GM10266 (cell line): Measurements from ENCODE around the gene PCSK7.
"Not testable (repeated sequence)": the region's sequence is repeated elsewhere in the genome, so short reads cannot be mapped to it uniquely, and the experiment has no call there.

Experiments
- DNase-seq: peaks from one replicate; pipeline ENCODE4 v3.0.0; 2012; ENCODE audit errors: extremely low spot score
- TF ChIP-seq, protein P1 (sequence below): IDR thresholded peaks from 2 replicates; pipeline ENCODE4 v1.5.1; 2012; ENCODE audit warnings: mild to moderate bottlenecking, low read depth; ENCODE audit not compliant: control insufficient read depth, insufficient read depth; ENCODE audit errors: missing control alignments

Gene PCSK7

DNA sequence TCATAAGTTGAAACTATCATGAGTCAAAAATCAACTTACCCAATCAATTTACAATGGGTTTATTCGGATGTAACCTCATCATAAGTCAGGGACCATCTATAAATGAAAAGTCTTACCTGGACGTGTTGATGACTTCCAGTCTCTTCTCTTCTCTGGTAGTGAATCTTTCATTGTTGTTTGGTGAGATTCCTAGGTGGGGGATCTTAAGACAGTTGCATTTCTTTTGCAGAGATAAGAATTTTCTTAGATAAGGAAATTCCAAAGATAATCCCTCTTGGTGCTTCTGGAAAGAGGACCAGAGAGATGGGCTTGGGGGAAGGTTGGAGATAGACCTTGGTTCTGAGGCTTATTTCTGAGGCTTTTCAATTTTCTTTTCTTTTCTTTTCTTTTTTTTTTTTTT, 38.0 kb upstream of the PCSK7 start:
- TF ChIP-seq, protein P1, sequence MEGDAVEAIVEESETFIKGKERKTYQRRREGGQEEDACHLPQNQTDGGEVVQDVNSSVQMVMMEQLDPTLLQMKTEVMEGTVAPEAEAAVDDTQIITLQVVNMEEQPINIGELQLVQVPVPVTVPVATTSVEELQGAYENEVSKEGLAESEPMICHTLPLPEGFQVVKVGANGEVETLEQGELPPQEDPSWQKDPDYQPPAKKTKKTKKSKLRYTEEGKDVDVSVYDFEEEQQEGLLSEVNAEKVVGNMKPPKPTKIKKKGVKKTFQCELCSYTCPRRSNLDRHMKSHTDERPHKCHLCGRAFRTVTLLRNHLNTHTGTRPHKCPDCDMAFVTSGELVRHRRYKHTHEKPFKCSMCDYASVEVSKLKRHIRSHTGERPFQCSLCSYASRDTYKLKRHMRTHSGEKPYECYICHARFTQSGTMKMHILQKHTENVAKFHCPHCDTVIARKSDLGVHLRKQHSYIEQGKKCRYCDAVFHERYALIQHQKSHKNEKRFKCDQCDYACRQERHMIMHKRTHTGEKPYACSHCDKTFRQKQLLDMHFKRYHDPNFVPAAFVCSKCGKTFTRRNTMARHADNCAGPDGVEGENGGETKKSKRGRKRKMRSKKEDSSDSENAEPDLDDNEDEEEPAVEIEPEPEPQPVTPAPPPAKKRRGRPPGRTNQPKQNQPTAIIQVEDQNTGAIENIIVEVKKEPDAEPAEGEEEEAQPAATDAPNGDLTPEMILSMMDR = no peak

DNA sequence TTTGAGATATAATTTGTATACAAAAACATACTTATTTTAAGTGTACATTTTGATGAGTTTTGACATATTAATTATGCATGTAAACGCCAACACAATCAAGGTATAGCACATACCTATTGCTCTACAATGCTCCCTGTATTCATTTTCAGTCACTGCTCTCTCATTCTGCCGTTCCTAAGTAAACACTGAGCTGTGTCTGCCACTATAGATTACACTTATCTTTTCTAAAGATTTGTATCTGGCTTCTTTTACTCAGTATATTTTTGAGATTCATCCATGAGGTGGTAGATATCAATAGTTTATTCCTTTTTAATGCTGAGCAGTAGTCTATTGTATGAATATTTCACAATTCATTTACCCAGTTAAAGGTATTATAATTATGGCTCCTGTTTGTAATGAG, 33.9 kb upstream of the PCSK7 start:
- TF ChIP-seq, protein P1 = no peak
- no peak for DNase-seq

More for the DNA sequence above, 38.0 kb upstream of the PCSK7 start:
- no peak for DNase-seq

DNA sequence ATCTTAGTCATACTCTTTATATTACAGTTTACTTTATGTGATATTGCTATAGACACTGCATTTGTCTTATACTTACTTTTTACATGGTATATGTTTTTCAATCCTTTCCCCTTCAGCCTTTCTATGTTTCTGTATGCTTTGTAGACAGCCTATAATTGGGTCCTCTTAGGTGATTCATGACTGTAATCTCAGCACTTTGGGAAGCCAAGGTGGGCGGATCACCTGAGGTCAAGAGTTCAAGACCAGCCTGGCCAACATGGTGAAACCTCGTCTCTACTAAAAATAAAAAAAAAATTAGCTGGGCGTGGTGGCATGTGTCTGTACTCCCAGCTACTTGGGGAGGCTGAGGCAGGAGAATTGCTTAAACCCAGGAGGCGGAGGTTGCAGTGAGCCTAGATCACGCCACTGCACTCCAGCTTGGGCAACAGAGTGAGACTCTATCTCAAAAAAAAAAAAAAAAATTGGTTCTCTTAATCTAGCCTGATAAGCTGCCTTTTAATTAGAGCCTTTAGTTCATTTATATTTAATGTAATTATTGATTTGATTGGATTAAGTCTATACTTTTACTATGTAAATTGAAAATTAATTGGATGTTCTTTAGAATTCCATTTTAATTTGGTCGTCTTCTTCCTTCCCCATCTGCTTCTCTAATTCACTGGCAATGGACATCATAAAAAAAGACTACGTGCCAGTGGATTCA, 32.9 kb upstream of the PCSK7 start:
- DNase-seq = not testable (repeated sequence)

DNA sequence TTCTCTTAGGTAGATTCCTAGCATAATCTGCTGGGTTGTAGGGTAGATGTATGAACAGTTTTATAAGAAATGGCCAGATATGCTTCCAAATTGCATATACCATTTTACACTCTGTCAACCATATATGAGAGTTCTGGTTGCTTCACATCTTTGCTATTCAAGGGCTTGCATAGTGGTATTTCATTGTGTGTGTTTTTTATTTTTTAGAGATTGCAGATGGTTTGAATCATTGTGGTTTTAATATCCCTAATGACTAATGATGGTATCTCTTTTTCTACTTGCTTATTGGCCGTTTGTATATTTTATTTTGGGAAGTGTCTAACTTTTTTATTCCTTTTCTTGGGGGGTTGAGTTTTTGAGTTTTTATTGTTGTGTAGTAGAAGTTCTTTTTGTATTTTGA, 27.5 kb upstream of the PCSK7 start:
- no peak for DNase-seq
- TF ChIP-seq, protein P1 = no peak

DNA sequence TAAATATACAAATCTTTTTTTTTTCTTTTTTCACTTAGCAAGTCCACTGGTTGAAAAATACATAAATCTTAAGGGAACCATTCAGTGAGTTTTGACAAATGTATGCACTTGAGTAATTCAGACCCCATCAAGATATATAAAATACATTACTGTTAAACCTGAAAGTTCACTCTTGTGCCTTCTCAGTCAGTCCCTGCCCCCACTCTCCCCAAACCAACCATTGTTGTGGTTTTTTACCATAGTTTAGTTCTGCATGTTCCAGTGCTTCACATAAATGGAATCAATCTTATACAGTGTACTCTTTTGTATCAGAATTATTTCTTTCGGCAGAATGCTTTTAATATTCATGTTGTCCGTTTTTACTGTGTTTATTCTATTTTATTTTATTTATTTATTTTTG, 26.7 kb upstream of the PCSK7 start:
- TF ChIP-seq, protein P1 = no peak
- no peak for DNase-seq

DNA sequence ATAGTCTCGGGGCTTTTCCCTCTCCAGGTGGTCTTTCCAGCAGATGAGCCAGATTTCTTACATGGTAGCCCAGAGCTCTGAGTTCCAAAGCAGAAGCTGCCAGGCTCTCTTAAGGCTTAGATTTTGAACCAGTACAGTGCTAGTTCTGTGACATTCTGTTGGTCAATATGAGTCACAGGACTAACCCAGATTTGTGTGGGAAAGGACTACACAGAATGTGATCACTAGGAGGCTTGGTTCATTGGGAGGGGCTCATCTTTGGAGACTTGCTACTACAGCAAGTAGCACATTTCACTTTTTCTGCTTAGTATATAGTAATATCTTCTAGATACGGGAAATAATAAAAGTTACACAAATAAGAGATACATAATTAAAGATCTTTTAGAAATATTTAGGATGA, 24.7 kb upstream of the PCSK7 start:
- TF ChIP-seq, protein P1 = no peak
- DNase-seq = no peak

DNA sequence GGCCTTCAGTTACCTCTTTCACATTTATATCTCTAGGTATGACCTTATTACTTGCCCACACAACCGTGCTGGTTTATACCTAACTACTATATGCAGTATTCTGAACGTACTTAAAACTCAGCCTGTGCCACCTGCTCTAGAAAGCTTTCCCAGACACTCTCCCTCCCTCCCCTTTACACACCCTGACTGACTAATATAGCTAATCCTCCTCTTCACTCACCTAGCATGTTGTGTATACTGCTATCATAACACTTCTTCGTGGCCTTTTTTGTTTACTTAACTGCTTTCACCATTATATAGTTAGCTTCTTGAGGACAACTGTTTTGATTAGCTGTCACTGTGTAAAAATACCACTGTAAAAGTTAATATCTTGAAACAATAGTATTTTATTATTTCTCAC, 24.1 kb upstream of the PCSK7 start:
- no peak for DNase-seq
- TF ChIP-seq, protein P1 = no peak

DNA sequence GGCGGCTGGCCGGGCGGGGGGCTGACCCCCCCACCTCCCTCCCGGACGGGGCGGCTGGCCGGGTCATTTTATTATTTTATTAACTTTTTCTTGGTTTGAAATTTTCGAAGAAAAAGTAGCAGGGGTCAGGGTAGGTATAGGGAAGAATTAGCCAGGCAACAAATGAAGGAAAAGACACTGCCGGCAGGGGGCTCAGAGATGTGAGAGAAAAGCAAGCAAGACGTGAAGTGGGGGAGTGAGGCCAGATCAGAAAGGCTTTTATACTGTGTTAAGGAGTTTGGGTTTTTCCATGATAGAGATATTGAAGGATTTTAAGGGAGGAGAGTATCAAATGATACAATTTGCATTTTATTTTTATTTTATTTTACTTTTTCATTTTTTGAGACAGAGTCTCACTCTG, 19.6 kb upstream of the PCSK7 start:
- TF ChIP-seq, protein P1 = no peak
- DNase-seq = no peak
